ENCODE measurements around the gene NCOA4.

- TF ChIP-seq CTCF (conservative IDR thresholded peaks at IDR 0.05; ENCODE audit: low read depth, low read length), result no peak
- TF ChIP-seq EZH2 (IDR thresholded peaks at IDR 0.05; ENCODE audit: borderline replicate concordance, low read depth, low read length, poor library complexity, severe bottlenecking), result no peak
Observed at GRCh38 chr10:46006219-46006618, 24.2 kb downstream of the NCOA4 start.
